HG03064 (cell line): Measurements from ENCODE around the gene OLFML2A.

ENCODE experiments used
- ATAC-seq: cut with Tn5 transposase; IDR thresholded peaks from one replicate; pipeline ENCODE4 v1.9.1; 2021; ENCODE audit warnings: low read depth; ENCODE audit not compliant: unreplicated experiment

The OLFML2A gene

DNA sequence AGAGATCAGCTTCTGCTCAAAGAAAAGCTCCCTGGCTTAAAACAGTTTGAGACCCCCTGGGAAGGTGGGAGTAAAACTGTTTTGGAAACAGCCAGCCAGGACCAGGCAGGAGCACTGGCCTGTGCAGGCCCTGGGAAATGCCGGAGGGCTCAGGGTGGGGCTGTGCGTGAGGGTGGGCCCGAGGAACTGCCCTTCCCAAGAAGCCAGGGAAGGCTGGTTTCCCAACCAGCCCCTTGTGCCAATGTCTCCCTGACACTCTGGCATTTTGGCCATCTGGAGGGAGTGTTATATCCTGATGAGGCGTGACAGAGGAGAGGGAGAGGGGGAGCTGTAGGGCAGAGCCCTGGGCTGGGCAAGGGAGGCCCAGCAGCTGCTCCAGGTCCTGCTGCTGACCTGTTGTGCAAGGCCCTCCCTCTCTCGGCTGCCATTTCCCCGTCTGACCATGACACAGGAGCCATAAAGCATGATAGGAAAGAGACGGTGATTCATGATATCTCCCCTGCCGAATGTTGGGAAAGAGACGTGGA, 16.1 kb downstream of the OLFML2A start:
- ATAC-seq: no peak

GRCh38 chr9:124794902-124795491, 18.1 kb downstream of the OLFML2A start:
- no peak for ATAC-seq

- ATAC-seq: no peak
These were observed 19.0 kb downstream of the OLFML2A start for GRCh38 chr9:124795881-124796431.

- ATAC-seq: no peak
These were observed 20.6 kb downstream of the OLFML2A start for GRCh38 chr9:124797343-124798103.

DNA sequence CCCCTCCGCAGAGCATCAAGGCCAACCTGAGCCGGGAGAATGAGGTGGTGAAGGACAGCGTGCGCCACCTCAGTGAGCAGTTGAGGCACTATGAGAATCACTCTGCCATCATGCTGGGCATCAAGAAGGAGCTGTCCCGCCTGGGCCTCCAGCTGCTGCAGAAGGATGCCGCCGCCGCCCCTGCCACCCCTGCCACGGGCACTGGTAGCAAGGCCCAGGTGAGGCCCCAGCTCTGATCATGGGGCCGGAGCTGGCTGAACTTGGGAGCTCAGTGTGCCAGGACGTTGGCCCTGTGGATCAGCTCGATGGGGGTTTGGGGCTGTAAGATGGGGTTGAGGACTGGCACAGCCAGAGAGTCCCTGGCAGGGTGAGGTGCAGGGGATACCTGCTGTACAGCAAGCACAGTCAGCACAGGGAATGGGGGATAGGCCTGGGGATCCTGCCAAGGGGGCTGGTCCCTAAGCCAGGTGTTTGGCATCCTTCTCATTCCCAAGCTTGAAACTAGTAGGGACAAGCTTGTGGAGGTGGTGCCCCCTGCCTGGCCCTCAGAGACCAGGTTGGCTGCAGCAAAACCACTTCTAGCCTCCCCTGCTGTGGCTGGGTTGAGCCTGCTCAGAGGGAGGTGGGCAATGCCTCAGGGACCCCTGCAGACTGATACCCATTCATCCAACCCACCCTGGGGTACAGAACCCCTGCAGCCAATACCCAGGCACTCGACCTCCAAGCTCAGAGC, 22.5 kb downstream of the OLFML2A start:
- no peak for ATAC-seq

GRCh38 chr9:124800306-124801259, 23.6 kb downstream of the OLFML2A start:
- ATAC-seq: no peak

DNA sequence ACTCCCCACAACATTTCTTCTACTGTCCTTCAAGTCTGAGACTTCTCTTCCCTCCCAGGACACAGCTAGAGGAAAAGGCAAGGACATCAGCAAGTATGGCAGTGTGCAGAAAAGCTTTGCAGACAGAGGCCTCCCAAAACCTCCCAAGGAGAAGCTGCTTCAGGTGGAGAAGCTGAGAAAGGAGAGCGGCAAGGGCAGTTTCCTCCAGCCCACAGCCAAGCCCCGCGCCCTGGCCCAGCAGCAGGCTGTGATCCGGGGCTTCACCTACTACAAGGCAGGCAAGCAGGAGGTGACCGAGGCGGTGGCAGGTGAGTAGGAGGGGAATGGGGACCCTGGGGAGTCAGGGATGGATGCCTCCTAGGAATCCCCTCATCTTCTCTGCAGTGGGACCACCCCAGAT, 24.4 kb downstream of the OLFML2A start:
- no peak for ATAC-seq

DNA sequence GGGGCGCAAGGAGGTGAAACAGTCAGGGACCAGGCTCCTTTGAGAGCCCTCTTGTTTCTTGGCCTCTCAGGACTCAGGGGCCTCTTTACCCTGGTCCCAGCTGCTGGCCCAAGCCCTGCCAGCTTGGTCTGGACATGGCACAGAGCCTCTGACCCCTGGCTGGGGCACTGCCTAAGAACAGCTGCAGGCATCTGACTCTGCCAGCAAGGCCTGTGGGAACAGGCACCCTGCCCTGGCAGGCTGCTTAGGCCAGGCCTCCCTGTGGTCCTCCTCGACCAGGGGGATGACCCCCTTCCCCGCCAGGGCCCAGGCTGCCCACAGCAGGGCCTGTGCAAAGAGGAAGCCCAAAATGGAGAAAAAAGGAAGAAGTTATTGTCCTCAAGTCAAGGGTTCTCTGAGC, 25.5 kb downstream of the OLFML2A start:
- ATAC-seq: no peak

DNA sequence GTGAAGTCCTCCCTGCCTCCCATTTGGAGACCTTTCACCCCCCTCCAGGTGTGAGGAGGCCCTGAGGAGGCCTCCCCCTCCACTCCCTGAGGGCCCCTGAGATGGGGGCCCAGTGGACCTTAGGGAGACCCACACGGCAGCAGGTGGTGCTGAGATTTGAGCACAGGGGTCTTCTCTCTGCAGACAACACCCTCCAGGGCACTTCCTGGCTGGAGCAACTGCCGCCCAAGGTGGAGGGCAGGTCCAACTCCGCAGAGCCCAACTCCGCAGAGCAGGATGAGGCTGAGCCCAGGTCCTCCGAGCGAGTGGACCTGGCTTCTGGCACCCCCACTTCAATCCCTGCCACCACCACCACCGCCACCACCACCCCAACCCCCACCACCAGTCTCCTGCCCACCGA, 27.0 kb downstream of the OLFML2A start:
- no peak for ATAC-seq

DNA sequence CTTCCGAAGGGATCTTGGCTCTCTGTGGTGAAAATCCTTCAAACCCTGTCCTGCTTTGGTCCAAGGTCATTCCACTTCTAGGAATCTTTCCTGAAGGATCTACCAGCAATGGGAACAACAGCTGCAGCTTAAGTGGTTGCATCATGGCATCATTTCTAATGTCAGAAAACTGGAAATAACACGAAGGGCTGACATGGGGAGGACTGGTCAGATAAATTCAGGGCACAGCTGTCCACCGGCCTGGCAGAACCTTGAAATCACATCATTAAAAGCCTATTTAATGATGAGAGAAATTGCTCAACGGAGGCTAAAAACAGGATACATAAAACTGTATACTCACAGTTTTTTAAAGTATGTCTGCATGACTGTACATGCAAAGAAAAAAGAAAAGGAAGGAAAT, 28.3 kb downstream of the OLFML2A start:
- ATAC-seq: no peak

DNA sequence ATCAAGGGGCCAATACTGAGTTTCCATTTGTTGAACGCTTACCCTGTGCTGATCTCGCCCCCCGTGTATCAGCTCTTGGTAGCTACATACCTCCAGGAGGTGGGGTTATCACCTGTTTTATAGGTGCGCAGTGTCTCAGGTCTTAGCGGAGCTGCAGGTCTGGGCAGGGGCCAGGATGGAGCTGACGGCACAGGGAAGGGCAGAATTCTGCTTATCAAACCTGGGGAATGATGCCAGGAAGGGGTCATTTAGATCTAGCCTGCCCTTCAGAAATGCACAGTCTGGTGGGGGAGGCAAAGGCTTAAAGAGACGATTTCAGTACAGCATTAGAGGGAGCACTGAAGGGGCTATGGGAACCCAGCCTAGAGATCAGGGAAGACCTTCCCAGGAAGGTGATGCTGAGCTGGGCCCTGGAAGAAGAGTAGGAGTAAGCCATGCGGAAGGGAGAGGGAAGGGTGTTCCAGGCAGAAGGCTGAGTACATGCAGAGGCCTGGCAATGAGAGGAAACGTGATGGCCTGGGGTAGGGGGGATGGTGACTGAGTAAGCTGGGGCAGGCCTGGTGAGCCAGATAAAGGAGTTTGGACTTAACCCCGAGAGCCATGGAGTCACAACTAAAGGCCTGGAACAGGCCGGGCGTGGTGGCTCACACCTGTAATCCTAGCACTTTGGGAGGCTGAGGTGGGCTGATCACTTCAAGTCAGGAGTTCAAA, 31.5 kb downstream of the OLFML2A start:
- ATAC-seq: no peak

DNA sequence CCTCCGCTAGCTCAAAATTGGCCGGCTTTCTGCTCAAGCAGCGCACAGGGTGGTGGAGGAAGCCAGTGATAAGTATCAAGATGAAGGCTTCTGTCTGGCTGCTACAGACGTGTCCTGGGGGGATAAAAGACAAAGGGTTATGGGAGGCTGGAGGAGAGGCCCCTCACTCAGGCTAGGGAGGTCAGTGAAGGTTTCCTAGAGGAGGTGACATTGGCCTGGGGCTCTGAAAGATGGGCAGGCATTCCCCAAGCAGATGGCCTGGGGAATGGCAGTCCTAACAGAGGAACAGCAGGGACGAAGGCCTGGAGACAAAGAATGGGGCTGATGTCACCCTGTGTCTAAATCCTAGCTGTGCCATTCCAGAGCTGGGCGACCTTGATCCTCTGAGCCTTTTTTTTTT, 32.3 kb downstream of the OLFML2A start:
- no peak for ATAC-seq

GRCh38 chr9:124809741-124810500, 33.0 kb downstream of the OLFML2A start:
- no peak for ATAC-seq

GRCh38 chr9:124810663-124811355, 33.9 kb downstream of the OLFML2A start:
- no peak for ATAC-seq

DNA sequence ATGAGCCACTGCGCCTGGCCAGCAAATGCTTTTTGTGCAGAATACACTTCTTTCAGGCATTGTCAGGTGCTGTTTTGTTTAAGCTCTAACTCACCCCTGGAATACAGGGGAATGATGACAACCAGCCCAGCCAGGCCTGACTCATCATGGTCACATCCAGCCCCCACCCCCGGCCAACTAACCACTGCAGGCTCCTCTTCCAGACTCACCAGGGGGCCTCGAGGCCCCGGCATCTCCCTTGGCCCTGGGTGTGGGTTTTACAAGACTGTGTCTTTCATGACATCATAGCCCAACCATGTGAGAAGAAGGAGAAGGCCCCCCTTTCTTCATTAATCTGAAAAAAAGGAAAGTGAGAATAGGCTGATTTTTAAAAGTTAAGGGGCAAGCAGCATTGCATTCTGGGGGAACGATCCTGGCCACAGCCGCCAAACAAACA, 35.5 kb downstream of the OLFML2A start:
- no peak for ATAC-seq

DNA sequence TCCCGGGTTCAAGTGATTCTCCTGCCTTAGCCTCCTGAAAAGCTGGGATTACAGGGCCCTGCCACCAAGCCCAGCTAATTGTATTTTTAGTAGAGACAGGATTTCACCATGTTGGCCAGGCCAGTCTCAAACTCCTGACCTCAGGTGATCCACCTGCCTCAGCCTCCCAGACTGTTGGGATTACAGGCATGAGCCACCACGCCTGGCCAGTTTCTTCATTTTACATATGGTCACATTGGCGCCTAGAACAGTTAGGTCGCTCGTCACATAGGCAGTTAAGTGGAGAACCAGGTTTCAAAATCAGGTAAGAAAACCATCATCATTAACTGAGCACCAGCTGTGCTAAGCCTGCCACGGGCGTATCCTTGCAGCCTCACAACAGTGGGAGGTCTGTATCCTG, 36.1 kb downstream of the OLFML2A start:
- ATAC-seq: no peak

- no peak for ATAC-seq
These were observed 36.7 kb downstream of the OLFML2A start for GRCh38 chr9:124813501-124814163.

- ATAC-seq: no peak
These were observed 37.2 kb downstream of the OLFML2A start for GRCh38 chr9:124814164-124814535.
